ENCODE data around the gene ENOX1.

DNA sequence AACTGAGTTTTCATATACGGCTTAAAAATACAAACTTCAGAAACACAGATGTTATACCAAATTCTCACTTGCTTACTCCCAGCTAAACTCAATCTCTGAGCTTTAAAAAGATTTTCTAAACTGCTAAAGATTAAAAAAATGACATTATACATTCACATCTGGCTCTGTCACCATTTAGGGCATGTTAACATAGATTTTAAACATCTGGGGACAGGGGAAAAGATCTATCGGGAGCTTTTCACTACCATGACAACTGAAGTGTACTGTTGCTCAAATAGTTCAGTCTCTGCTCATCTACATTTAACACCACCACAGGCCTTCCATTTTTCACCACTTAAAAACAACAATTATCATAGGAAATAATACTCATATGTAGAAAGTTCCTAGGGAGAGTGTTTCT lies 190.8 kb downstream of the ENOX1 start:
- TF ChIP-seq, protein P1, sequence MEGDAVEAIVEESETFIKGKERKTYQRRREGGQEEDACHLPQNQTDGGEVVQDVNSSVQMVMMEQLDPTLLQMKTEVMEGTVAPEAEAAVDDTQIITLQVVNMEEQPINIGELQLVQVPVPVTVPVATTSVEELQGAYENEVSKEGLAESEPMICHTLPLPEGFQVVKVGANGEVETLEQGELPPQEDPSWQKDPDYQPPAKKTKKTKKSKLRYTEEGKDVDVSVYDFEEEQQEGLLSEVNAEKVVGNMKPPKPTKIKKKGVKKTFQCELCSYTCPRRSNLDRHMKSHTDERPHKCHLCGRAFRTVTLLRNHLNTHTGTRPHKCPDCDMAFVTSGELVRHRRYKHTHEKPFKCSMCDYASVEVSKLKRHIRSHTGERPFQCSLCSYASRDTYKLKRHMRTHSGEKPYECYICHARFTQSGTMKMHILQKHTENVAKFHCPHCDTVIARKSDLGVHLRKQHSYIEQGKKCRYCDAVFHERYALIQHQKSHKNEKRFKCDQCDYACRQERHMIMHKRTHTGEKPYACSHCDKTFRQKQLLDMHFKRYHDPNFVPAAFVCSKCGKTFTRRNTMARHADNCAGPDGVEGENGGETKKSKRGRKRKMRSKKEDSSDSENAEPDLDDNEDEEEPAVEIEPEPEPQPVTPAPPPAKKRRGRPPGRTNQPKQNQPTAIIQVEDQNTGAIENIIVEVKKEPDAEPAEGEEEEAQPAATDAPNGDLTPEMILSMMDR (IDR thresholded peaks at IDR 0.05): no peak
- no peak for TF ChIP-seq POLR2A (IDR thresholded peaks at IDR 0.05)
